Measurements from ENCODE around the gene SETBP1.

DNA sequence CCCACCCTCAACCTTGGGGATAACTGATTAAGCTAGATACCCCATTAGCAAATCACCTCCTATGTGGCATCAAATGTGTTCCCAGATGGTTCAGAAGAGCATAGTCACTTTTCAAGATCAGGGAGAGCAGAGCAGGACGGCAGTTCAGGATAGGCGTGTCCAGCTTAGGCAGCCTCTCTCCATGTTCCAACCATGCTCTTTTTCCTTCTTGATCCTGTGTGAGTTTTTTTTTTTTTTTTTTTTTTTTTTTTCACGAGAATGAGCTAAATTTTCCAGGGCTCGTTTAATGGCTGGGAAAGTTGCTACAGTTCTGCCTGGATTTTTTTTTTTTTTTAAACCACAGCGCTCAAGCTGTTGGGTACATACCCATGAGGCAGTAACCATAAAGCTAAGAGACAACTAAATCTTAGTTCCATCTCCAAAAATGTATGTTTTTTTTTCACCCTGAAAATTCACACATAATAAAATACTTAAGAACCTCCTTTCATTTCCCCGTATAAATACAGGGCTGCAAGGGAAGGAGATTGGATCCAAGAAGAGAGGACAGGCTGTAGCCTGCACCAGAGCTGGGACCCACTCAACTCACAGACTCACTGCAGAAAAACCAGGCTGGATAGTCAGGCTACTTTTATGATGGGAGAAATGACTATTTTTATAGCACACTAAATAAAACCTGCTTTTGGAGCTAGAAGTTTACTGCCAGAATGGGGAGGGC lies 244.3 kb downstream of the SETBP1 start:
- TF ChIP-seq, protein P1, sequence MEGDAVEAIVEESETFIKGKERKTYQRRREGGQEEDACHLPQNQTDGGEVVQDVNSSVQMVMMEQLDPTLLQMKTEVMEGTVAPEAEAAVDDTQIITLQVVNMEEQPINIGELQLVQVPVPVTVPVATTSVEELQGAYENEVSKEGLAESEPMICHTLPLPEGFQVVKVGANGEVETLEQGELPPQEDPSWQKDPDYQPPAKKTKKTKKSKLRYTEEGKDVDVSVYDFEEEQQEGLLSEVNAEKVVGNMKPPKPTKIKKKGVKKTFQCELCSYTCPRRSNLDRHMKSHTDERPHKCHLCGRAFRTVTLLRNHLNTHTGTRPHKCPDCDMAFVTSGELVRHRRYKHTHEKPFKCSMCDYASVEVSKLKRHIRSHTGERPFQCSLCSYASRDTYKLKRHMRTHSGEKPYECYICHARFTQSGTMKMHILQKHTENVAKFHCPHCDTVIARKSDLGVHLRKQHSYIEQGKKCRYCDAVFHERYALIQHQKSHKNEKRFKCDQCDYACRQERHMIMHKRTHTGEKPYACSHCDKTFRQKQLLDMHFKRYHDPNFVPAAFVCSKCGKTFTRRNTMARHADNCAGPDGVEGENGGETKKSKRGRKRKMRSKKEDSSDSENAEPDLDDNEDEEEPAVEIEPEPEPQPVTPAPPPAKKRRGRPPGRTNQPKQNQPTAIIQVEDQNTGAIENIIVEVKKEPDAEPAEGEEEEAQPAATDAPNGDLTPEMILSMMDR (IDR thresholded peaks at IDR 0.05): no peak
- TF ChIP-seq POLR2A (IDR thresholded peaks at IDR 0.05): no peak

Data from lower leg skin (tissue), 3 donors.